RWPE1 (cell line): ENCODE measurements around the gene SPATA7.

Experiments used
- CTCF ChIA-PET: fragments of 350-600 bp; sonication (Branson Sonifier 250); formaldehyde crosslinking; extraction: SDS; loops from one replicate; lab custom pipeline; 2021; lab: Yijun Ruan, JAX
- POLR2A ChIA-PET: fragments of 400-600 bp; formaldehyde crosslinking; extraction: SDS; loops from one replicate; lab custom pipeline; 2020; ENCODE audit warnings: antibody characterized with exemption; ENCODE audit not compliant: low non-redundant PET; lab: Yijun Ruan, JAX
- DNase-seq: peaks from one replicate; pipeline ENCODE4 v3.0.0; 2012; ENCODE audit warnings: low spot score
- H3K27ac ChIP-seq: fragments of 450-650 bp; 2 replicates; pipeline ENCODE4 v1.5.1; 2017
- CTCF ChIP-seq: fragments of 450-650 bp; conservative IDR thresholded peaks from 2 replicates; pipeline ENCODE4 v1.5.1; 2017; ENCODE audit warnings: low read depth, mild to moderate bottlenecking

Gene SPATA7

GRCh38 chr14:88352698-88353097, 32.8 kb upstream of the SPATA7 start:
- no peak for TF ChIP-seq CTCF
- CTCF ChIA-PET = interaction anchor here (0.9 kb wide), 1 partner anchor 339 kb away, joined by 3 read pairs; no protein-coding TSS in a partner anchor
- POLR2A ChIA-PET = no interaction called here
- no peak for DNase-seq
- H3K27ac ChIP-seq = no peak overlapping the region

- no peak for TF ChIP-seq CTCF
- POLR2A ChIA-PET = no interaction called here
- H3K27ac ChIP-seq = no peak overlapping the region
- DNase-seq = no peak
- CTCF ChIA-PET = no interaction called here
Observed at GRCh38 chr14:88354358-88354757, 31.1 kb upstream of the SPATA7 start.

DNA sequence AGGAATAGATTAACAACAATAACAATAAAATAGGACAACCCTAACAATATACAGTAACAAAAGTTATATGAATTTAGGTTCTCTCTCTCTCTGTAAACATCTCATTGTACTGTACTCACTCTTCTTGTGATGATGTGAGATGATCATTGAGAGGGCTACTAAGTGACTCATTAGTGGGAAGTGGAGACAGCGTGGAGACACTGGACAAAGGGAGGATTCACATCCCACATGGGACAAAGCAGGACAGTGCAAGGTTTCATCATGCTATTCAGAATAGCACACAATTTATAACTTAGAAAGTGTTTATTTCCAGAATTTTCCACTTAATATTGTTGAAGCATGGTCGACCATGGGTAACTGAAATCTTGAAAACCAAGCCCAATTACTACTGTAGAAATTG, 26.0 kb upstream of the SPATA7 start:
- ChIA-PET POLR2A (no interaction called here), CTCF (no interaction called here)
- no peak overlapping the region for H3K27ac ChIP-seq
- no peak for TF ChIP-seq CTCF
- no peak for DNase-seq

GRCh38 chr14:88363644-88364043, 21.8 kb upstream of the SPATA7 start:
- no peak overlapping the region for H3K27ac ChIP-seq
- DNase-seq = no peak
- ChIA-PET CTCF (interaction anchor here (0.7 to 0.8 kb wide), 2 partner anchors 17 to 306 kb away, joined by 3 read pairs; no protein-coding TSS in a partner anchor), POLR2A (no interaction called here)
- TF ChIP-seq CTCF = no peak

GRCh38 chr14:88364710-88365413, 20.6 kb upstream of the SPATA7 start:
- DNase-seq = no peak
- ChIA-PET POLR2A (no interaction called here), CTCF (interaction anchor here (0.6 kb wide), 1 partner anchor 63 kb away, joined by 4 read pairs; no protein-coding TSS in a partner anchor)
- no peak overlapping the region for H3K27ac ChIP-seq
- TF ChIP-seq CTCF = no peak

DNA sequence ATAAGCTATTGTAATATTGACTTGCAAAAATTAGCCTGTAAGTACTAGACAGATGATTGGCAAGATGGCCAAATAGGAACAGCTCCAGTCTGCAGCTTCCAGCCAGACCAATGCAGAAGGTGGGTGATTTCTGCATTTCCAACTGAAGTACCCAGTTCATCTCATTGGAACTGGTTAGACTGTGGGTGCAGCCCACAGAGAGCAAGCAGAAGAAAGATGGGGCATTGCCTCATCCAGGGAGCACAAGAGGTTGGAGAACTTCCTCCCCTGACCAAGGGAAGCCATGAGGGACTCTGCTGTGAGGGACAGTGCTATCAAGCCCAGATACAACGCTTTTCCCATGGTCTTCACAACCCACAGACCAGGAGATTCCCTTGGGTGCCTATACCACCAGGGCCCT, 16.0 kb upstream of the SPATA7 start:
- POLR2A ChIA-PET = no interaction called here
- TF ChIP-seq CTCF = no peak

More for the DNA sequence above, 16.0 kb upstream of the SPATA7 start:
- CTCF ChIA-PET = no interaction called here
- DNase-seq = no peak
- H3K27ac ChIP-seq = no peak overlapping the region
